Measurements from ENCODE around the gene CRTC1. TPM values are rescaled to one million over a fixed set of nuclear protein-coding genes. Genes with fewer than 3 reads are reported as not detected.

The CRTC1 gene
- total RNA-seq, 4 donors from 2014 or later, result 2.4 to 17.5 (median 6.7) TPM

- Histone ChIP-seq H3K4me3 (no peak overlapping the region), H3K27ac (no peak overlapping the region), H3K4me1 (no peaks in the 10 kb centered on the region), H3K36me3 (no peaks in the 10 kb centered on the region), H3K27me3 (no peaks in the 10 kb centered on the region), H3K9me3 (no peaks in the 10 kb centered on the region)
- intact Hi-C loops (cut with DNase I; ENCODE audit: low total_unique reads), result no loop called here
- no peak for TF ChIP-seq CTCF (IDR thresholded peaks at IDR 0.05)
- no peak for TF ChIP-seq POLR2A (IDR thresholded peaks at IDR 0.05)
- DNase-seq, result no peak
These were observed 52.3 kb downstream of the CRTC1 start for GRCh38 chr19:18735752-18736151.

- Histone ChIP-seq H3K4me3 (no peak overlapping the region), H3K9me3 (no peaks in the 10 kb centered on the region), H3K4me1 (peaks cover 0 to 2% of the 10 kb centered on the region in 2 donors), H3K27ac (no peak overlapping the region), H3K36me3 (no peaks in the 10 kb centered on the region), H3K27me3 (no peaks in the 10 kb centered on the region)
- no peak for DNase-seq
- intact Hi-C loops (cut with DNase I; ENCODE audit: low total_unique reads), result no loop called here
- TF ChIP-seq CTCF (IDR thresholded peaks at IDR 0.05), result no peak
- no peak for TF ChIP-seq POLR2A (IDR thresholded peaks at IDR 0.05)
These were observed 53.2 kb downstream of the CRTC1 start for GRCh38 chr19:18736415-18737336.

- Histone ChIP-seq H3K9me3 (no peaks in the 10 kb centered on the region), H3K27me3 (no peaks in the 10 kb centered on the region), H3K4me1 (peaks cover 0 to 5% of the 10 kb centered on the region in 2 donors), H3K27ac (no peak overlapping the region), H3K36me3 (no peaks in the 10 kb centered on the region), H3K4me3 (no peak overlapping the region)
- intact Hi-C loops (cut with DNase I; ENCODE audit: low total_unique reads), result no loop called here
- no peak for DNase-seq
- no peak for TF ChIP-seq POLR2A (IDR thresholded peaks at IDR 0.05)
These were observed 54.0 kb downstream of the CRTC1 start for GRCh38 chr19:18737337-18737953.

GRCh38 chr19:18737954-18738351, 54.5 kb downstream of the CRTC1 start:
- no peak for TF ChIP-seq CTCF (IDR thresholded peaks at IDR 0.05)
- no peak for TF ChIP-seq POLR2A (IDR thresholded peaks at IDR 0.05)
- Histone ChIP-seq H3K27me3 (no peaks in the 10 kb centered on the region), H3K36me3 (no peaks in the 10 kb centered on the region), H3K4me1 (peaks cover 0 to 5% of the 10 kb centered on the region in 2 donors), H3K9me3 (no peaks in the 10 kb centered on the region), H3K27ac (no peak overlapping the region), H3K4me3 (no peak overlapping the region)
- DNase-seq, result no peak
- intact Hi-C loops (cut with DNase I; ENCODE audit: low total_unique reads), result no loop called here

GRCh38 chr19:18738961-18739690, 55.6 kb downstream of the CRTC1 start:
- Histone ChIP-seq H3K36me3 (no peaks in the 10 kb centered on the region), H3K4me1 (peaks cover 0 to 5% of the 10 kb centered on the region in 2 donors), H3K27me3 (no peaks in the 10 kb centered on the region), H3K27ac (no peak overlapping the region), H3K9me3 (no peaks in the 10 kb centered on the region), H3K4me3 (no peak overlapping the region)
- no peak for DNase-seq
- TF ChIP-seq POLR2A (IDR thresholded peaks at IDR 0.05), result no peak
- TF ChIP-seq CTCF (IDR thresholded peaks at IDR 0.05), result no peak
- intact Hi-C loops (cut with DNase I; ENCODE audit: low total_unique reads), result no loop called here

Data from uterus (tissue), 4 donors.